Activated T-cell treated with anti-CD3 and anti-CD28 coated beads, Interleukin-2, amount 50 U/mL, for 1 hour (primary cell): ENCODE data around the gene SWSAP1.

Source experiments
- DNase-seq: peaks from one replicate; pipeline ENCODE4 v3.0.0-alpha.2; 2020

The SWSAP1 gene

DNA sequence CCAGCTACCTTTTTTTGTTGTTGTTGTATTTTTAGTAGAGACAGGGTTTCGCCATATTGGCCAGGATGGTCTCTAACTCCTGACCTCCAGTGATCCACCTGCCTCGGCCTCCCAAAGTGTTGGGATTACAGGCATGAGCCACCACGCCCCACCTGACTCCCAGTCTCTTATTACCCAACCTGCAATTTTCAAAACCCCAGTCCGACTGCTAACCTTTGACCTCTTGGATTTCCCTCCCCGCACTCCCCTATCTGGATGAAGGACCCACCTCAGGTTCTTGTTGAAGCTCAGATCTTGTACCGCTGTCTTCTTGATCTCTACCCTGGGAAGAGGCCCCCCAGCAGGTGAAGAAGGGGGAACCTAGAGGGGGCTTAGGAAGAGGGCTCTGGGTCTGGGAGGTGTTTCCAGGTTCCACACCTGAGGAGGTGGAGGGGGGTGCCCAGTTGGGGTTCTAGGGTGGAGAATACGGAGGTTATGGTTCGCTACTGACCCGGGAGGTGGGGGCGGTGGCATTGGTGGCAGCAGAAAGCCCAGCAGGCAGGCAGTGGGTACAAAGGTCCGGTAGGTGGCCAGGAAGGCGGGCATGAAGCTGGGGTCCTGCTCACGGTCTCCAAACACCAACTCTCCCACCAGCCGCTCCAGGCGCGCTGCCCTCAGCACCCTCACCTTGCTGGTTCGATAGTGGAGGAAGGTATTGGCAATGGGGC is 42.0 kb downstream of the SWSAP1 start:
- DNase-seq: no peak

DNA sequence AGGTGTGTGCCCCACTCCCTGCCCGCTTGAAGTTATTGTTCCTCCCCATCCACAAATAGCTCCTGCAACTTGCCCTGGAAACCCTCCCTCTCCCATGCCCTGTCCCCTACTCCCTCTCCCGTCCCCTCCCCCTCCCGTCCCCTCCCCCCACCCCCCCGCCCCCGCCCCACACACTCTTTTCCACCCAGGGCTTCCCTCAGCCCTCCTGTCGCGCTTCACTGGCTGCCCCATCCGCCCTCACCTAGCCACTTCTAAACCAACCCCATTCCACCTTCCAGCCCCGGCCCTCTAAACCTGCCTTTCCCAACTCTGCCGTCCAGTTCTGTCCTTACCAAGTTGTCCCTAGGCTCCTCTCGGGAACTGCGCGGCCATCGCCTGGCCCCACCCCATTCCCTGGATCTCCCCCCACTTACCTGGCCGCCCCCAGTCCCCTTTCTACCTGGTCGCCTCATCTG is 43.7 kb downstream of the SWSAP1 start:
- DNase-seq: no peak

DNA sequence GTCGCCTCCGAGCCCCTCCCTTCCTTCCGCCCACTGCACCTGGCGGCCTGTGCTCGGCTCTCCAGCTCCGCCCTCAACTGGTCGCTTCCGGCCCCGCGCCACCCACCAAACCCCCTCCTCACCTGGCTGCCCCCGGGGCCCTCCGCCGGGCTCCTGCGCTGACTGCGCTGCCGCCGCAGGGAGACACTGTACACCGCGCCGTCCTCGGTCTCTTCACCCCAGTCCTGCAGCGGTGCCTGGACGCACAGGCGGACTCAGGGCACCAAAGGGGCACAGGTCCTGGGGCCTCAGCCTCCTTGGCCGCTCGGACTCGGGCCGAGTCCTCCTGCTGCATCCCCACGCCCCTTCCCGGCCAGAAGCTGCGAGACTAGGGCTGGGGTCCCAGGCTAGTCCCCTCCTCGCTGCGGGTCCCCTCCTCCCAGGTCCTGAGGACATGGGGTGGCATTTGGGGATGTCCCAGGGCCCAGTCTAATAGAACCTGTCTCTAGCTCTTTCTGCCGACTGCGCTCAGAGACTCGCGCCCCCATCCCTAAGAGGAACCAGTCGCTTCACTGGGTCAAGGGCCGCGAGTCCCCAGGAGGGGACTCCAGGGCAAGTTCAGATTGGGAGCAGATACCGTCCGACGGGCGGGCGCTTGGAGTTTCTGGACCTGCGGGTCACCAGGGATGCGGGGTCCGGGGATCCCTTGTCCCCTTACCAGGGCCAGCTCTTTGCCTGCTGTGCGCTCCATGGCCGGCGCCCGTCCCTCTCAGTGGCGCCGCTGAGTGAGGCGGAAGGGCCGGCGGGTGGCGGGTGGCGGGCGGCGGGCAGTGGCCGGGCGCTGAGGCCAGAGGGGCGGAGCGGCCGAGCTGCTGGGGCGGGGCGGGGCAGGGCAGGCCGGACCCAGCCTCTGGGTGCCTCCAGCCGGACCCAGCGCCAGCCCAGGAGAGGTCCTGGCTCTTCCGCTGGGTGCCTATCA is 44.4 kb downstream of the SWSAP1 start, which contains the start of gene RGL3:
Gene RGL3 (minus strand): TSS at position 766 of the 958 bp plus-strand sequence. CDS start 36 bp downstream, at position 730.
- DNase-seq: no peak

DNA sequence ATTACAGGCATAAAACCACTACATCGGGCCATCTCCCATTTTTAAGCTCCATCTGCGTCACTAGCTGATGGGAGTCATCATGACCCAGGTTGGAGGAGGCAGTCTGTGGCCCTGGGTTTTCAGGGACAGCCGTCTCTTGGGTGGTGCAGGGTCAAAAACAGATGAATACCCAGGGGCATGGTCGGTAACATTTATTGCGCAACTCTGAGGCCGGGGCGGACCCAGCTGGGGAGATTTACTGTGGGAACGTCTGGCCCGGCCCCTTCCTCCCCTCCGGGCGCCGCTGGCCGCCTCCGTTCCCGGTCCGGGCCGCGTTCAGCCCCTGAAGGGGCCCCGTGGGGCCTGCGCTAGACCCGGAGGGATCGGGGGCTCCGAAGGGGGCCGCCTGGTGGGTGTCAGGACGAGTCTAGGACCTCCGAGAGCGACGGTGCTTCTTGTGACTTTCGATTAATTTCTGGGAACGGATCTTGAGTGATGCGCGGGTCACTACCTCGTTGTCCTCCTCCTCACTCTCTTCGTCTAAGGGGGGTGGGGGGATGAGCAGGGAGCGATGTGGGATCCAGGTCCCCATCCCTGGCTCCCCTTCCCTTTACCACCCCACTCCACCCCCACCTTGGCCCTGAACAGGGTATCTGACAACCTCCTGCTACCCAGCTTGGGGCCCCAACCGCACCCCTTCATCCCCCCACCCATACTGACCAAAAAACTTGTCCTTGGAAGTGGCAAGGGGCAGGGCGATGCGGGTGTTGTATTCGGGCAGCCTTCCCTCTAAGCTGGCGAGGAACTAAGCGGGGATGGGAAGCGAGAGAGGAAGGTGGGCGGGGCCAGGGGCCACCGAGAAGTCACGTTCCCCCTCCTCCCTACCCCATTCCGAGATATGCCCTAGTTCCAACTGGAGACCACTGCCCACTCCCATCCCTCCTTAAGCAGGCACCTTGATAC is 46.2 kb downstream of the SWSAP1 start:
- no peak for DNase-seq

DNA sequence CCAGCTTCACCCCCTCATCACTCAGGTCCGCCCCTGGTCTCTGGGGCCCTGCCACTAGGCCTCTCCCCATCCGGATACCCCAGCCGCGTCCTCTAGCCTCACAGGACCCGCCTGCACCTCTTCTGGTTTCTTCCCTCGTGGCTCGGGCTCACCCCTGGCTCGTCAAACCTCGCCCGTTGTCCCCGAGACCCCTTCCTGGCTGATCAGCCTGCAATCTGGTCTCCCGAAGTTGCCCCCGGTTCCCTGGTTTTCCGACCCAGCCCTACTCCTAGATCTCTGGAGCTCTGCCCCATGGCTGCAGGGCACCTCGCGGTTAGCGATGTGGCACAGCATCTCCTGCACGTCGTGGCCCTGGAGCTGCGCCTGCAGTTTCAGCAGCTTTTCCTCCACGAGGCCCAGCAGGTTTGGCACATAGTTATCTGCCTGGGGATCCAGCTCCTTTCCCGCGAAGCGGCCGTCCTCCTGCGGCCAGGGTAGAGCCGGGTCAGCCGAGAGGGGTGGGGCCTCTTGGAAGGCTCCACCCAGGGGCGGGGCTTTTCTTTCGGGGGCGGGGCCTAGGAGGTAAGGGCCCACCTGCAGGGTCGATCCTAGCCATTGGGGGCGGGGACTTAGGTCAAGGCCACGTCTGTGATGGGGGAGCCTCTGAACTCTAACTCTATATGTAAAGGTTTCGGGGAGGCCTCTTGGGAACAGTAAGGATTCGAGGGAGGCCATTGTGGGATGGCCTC is 47.1 kb downstream of the SWSAP1 start:
- peak; percentile 52 for DNase-seq

DNA sequence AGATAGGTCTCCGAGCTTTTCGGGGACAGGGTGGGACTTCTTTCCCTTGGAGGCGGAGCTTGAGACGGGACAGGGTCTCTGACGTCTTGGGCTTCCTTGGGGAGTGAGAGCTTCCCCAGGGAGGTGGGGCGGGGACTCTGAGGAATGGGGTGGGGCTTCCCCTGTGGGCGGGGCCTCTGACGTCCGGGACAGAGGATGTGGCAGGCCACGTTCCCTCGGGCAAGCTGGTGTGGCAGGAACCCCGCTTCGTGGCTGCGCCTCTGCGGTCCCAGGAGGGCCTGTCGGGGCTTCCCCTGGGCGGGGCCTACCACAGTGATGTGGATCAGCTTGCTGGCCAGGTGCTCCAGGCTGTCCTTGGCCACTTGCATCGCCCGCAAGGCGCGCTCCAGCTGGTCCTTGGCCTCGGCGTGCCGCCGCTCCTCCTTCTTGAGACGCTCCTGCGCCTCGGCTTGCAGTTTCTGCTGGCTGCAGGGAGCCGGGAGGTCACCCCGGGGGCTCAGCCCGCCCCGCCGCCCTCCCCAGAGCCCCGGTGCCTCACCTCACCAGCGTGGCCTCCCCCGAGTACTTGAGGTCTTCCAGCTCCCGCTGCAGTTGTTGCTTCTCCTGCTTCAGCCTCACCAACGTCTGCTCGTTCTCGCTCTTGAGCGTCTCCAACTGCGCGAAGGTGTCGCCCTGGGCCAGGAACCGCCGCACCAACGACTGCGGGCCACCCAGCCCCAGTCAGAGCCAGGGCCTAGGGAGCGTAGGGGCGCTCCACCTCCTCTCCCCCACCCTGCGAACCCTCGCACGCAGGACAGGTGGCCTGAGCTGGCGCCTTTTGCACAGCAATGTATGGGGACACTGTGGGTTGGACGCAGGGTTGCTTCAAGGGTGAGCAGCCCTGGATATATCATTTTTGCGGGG is 47.9 kb downstream of the SWSAP1 start:
- peak; percentile 59 for DNase-seq

DNA sequence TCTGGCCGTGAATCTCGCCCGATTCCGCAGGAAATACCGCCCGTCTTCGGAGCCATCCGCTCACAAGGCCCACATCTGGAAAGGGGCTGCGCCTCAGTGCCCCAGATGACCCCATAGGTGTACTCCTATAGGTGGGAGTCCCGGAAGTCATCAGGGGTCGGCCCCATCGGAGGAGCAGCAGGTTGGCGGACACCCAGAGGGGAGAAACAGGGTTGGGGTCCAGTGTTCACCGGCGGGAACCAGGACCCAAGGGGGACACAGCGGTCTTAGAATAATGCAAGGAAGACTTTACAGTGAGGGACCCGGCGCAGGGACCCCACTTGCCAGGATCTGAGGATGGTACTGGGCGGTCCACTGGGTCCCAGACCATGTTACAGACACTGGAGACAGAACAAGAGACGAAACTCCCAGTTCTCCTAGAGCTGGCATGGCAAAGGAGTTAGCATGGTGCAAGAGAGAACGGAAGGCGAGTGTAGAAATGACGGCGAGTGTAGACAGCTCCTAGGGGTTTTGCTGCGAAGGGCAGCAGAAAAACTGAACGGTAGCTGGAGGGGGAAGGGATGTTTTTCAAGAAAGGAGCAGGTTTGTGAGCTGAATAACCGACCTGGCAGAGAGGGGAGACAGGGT is 48.8 kb downstream of the SWSAP1 start:
- DNase-seq: no peak

DNA sequence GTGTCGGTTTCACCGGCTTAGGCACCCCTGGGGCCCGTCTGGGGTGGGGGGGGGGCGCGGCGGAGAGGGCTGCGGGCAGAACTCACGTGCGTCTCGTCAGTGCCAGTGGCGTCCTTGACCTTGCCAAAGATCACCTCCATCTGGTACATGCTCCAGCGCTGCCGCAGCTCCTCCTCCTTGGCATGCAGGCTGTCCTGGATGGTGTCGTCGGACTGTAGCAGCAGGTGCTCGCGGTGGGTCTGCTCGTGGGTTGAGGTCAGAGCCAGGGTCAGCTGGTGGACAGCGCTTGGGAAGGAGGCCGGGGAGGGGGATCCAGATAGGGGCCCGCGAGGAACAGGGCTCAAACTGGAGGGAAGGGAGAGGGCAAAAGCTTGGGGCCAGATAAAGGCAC is 49.3 kb downstream of the SWSAP1 start:
- no peak for DNase-seq
